Activated naive CD8-positive, alpha-beta T cell treated with anti-CD3 and anti-CD28 coated beads, Interleukin-2, amount 10 ng/mL, durations not matched to agents 7 days and 5 days (primary cell): ENCODE measurements around the gene CTNND2. TPM values are rescaled to one million over a fixed set of nuclear protein-coding genes. Genes with fewer than 3 reads are reported as not detected.
"Not testable (repeated sequence)": the region's sequence is repeated elsewhere in the genome, so short reads cannot be mapped to it uniquely, and the experiment has no call there.

ENCODE experiments used
- ATAC-seq: fragments of 150-1000 bp; cut with Tn5 transposase; one replicate; pipeline ENCODE4 v1.10.0; 2021; ENCODE audit warnings: low read depth, moderate library complexity
- POLR2A ChIA-PET: fragments of 350-600 bp; sonication (Branson Sonifier 250); formaldehyde crosslinking; loops from one replicate; lab custom pipeline; 2021; ENCODE audit warnings: antibody characterized with exemption; lab: Charles Lee
- DNase-seq: peaks from one replicate; pipeline ENCODE4 v3.0.0; 2021
- H3K27ac Mint-ChIP-seq: one replicate; pipeline ENCODE4 v1.8.0; 2022; ENCODE audit warnings: mild to moderate bottlenecking, mixed read lengths
- H3K27me3 Mint-ChIP-seq: one replicate; pipeline ENCODE4 v1.8.0; 2022; ENCODE audit warnings: mild to moderate bottlenecking, moderate library complexity, mixed read lengths
- H3K36me3 Mint-ChIP-seq: one replicate; pipeline ENCODE4 v1.8.0; 2021; ENCODE audit warnings: mild to moderate bottlenecking, mixed read lengths
- H3K4me1 Mint-ChIP-seq: one replicate; pipeline ENCODE4 v1.8.0; 2021; ENCODE audit warnings: mixed read lengths
- H3K4me3 Mint-ChIP-seq: one replicate; pipeline ENCODE4 v1.8.0; 2022; ENCODE audit warnings: mild to moderate bottlenecking, moderate library complexity, mixed read lengths
- H3K9me3 Mint-ChIP-seq: one replicate; pipeline ENCODE4 v1.8.0; 2021; ENCODE audit warnings: mixed read lengths
- total RNA-seq, 2 experiments: library from RNA; stranded (reverse); gene quantifications; one replicate each; pipeline ENCODE4 v1.2.3, GENCODE V29; 2021

Gene CTNND2
- total RNA-seq, 2 experiments from 2014 or later = not detected

DNA sequence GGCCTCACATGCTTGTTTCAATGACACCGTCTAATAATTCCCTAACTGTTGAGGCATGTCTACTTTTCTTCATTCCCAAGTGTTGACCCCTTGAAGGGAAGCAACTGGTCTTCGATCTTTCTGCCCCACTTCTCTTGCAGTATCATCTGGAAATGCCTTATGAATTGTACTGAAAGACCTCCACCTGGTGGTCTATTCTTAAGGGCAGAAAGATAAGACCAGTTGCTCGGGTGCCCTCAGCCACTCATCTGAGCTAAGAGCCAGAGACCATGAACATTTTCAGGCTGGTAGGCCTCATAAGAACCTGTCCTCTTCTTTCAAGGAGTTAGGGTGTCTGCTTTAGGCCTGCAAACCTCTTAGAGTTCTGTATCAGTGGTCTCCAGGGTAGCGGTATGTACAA lies 542.5 kb downstream of the CTNND2 start:
- POLR2A ChIA-PET = no interaction called here
- no peaks in the 10 kb centered on the region for H3K36me3 Mint-ChIP-seq
- H3K9me3 Mint-ChIP-seq = no peaks in the 10 kb centered on the region
- no peak overlapping the region for H3K27ac Mint-ChIP-seq
- no peaks in the 10 kb centered on the region for H3K27me3 Mint-ChIP-seq
- H3K4me1 Mint-ChIP-seq = no peaks in the 10 kb centered on the region
- DNase-seq (no peak), ATAC-seq (no peak)
- H3K4me3 Mint-ChIP-seq = no peak overlapping the region

DNA sequence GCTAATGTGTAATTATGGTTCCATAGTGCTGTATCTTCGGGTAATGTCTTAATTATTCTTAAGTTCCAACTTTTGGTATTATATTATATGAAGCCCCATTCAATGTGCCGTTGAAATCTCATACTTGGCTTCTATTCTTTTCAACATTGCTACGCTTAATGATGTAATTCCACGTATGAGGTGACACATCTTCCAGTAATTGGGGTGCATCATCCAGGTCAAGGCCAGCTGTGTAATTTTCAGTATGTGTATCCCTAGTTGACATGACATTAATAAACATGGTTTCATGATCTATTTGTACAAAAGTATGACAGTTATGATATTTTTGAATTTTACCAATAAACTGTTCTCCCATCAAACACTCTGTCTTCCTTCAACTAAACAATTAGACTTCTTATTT lies 546.3 kb downstream of the CTNND2 start:
- ATAC-seq (no peak), DNase-seq (no peak)
- H3K36me3 Mint-ChIP-seq = no peaks in the 10 kb centered on the region
- H3K27ac Mint-ChIP-seq = no peak overlapping the region
- H3K27me3 Mint-ChIP-seq = no peaks in the 10 kb centered on the region
- POLR2A ChIA-PET = no interaction called here
- H3K4me3 Mint-ChIP-seq = no peak overlapping the region
- no peaks in the 10 kb centered on the region for H3K9me3 Mint-ChIP-seq
- H3K4me1 Mint-ChIP-seq = no peaks in the 10 kb centered on the region

DNA sequence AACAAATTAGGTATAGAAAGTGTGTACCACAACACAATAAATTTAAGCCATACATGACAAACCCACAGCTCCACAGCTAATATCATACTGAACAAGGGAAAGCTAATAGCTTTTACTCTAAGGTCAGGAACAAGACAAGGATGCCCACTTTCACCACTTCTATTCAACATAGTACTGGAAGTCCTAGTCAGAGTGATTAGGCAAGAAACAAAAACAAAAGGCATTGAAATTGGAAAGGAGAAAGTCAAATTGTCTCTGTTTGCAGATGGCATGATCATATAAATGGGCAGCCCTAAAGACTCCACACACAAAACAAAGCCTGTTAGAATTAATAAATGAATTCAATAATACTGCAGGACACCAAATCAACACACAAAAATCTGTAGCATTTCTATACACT lies 548.8 kb downstream of the CTNND2 start:
- Mint-ChIP-seq H3K9me3 (no peaks in the 10 kb centered on the region), H3K4me1 (no peaks in the 10 kb centered on the region), H3K27me3 (no peaks in the 10 kb centered on the region), H3K27ac (no peak overlapping the region), H3K4me3 (no peak overlapping the region), H3K36me3 (no peaks in the 10 kb centered on the region)
- POLR2A ChIA-PET = no interaction called here
- ATAC-seq (no peak), DNase-seq (no peak)

DNA sequence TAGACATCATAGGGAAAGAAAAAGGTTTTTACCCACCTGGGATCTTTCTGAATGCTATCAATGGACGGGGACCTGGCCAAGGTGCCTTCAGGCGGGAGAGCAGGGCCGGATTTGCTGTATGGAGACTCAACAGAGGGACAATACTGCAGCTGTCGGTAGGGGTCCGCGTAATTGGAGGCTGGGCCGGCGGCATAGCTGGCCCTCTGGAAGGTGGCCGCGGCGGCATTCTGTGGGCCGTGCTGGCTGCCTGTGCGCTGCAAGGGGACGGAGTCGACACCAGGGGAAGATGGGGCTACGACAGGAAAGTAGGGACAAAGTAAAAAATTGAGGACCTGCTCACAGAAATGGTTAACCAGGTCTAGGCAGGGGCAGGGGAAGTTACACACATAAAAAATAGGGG lies 557.9 kb downstream of the CTNND2 start:
- no peak for DNase-seq
- ATAC-seq = no peak
- Mint-ChIP-seq H3K27ac (no peak overlapping the region), H3K36me3 (no peaks in the 10 kb centered on the region), H3K4me1 (no peaks in the 10 kb centered on the region), H3K27me3 (peaks cover 6% of the 10 kb centered on the region), H3K4me3 (no peak overlapping the region), H3K9me3 (no peaks in the 10 kb centered on the region)
- POLR2A ChIA-PET = no interaction called here

DNA sequence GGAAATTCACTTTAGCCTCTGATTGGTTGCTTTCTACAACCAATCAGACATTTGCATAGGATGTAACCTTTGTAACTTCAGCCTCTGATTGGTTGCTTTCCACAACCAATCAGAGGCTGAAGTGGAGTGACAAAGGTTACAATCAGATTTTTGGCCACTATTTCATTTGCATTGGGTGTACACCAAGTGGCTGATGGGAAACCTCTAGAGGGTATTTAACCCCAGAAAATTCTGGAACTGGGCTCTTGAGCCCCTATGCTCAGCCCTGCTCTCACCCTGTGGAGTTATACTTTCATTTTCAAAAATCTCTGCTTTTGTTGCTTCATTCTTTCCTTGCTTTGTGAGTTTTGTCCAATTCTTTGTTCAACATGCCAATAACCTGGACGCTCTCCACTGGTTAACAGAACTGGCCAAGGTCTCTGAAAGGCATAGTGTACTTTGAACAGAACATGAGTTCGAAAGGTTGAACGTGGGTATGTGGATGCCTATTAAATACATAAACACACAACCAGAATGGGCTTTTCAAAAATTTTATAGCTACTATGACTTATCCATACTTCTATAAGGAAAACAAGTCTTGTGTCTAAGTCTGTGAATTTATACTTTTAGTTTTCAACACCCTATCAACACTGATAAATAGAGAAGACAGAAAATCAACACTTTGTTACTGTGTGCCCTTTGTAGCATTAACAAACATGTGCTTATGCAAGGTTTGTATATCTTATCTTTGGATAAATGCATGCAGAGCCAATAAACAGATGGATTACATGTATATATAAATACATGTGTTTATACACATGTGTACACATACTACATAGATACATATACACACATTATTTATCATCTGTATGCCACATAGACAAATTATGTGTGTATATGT lies 568.1 kb downstream of the CTNND2 start:
- ATAC-seq = no peak
- POLR2A ChIA-PET = no interaction called here
- Mint-ChIP-seq H3K27ac (no peak overlapping the region), H3K36me3 (no peaks in the 10 kb centered on the region), H3K27me3 (no peaks in the 10 kb centered on the region), H3K4me3 (no peak overlapping the region), H3K4me1 (no peaks in the 10 kb centered on the region), H3K9me3 (no peaks in the 10 kb centered on the region)
- no peak for DNase-seq

DNA sequence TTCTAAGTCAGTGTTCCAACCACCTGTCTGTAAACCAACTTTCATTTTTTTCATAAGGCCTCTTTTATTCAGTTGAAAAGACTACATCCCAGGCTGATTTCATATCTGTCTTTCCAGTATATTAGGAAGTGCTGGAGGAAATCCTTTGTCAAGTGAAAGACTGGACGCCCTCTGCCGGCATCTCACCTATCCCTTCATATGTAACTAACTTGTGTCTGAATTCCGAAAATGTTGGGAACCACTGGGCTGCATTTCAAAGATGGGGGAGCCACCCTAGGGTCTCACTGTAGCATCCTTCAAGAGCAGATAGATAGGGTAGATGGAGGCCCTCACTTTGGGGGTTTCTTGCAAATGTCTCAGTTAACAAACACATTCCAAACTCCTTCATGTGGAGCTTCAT lies 569.8 kb downstream of the CTNND2 start:
- H3K4me3 Mint-ChIP-seq = no peak overlapping the region
- no peaks in the 10 kb centered on the region for H3K4me1 Mint-ChIP-seq
- H3K27ac Mint-ChIP-seq = no peak overlapping the region
- no peaks in the 10 kb centered on the region for H3K9me3 Mint-ChIP-seq
- POLR2A ChIA-PET = no interaction called here
- H3K27me3 Mint-ChIP-seq = no peaks in the 10 kb centered on the region
- H3K36me3 Mint-ChIP-seq = no peaks in the 10 kb centered on the region
- ATAC-seq (no peak), DNase-seq (no peak)

DNA sequence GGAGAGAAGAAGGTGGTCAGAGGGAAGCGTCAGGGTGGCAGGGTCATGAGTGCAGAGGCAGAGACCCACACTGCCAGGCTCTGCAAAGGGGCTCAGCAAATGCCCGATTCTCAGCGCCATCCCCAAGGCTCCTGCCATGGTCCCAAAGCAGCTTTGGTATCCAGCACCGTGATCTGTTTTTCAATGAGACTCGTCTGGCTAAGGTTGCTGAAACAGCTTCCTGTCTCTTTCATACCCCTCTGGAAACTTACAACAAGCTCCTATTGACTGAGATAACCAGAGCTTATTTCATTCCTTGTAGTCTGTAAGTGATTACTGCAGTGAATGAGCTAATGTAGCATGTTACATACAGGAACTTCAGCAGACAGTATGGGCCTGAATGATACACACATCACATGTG lies 574.6 kb downstream of the CTNND2 start:
- Mint-ChIP-seq H3K36me3 (no peaks in the 10 kb centered on the region), H3K4me1 (no peaks in the 10 kb centered on the region), H3K9me3 (no peaks in the 10 kb centered on the region), H3K27ac (no peak overlapping the region), H3K27me3 (no peaks in the 10 kb centered on the region), H3K4me3 (no peak overlapping the region)
- no peak for ATAC-seq
- POLR2A ChIA-PET = no interaction called here
- DNase-seq = no peak

DNA sequence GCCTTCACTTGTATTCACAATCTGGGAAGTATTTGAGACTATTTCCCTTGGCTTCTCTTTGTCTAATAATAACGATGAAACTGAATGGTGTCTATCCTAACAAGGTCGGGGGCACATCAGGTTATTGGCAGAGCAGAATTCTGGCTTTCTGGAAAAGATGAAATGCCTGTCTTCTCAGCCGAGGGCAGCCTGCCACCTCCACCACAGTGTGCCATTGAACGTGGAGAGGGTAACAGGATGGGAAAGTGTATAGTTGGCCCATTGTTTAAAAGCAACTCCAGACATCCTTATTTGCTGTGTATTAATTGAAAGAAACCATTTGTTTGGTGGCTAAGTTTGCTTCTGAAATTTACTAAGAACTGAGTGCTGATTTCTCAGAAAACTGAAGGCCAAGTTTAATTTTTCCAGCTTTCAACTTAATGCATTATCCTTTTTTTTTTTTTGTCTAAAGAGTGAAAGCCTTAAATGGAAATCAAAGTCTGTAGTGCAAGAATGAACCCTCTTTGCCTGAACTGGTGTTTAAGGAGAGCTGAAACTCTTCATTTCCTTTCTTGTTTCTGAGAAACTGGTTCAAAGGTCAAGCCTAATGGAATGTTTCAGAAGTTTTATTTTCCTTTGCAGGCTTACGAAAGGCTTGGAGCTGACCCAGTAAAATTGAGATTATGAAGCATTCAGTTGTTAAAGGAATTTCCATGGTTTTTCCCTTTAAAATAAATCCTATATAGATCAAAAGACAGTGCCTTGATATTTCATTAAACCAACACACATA lies 579.5 kb downstream of the CTNND2 start:
- Mint-ChIP-seq H3K36me3 (no peaks in the 10 kb centered on the region), H3K27me3 (no peaks in the 10 kb centered on the region), H3K9me3 (no peaks in the 10 kb centered on the region), H3K4me1 (no peaks in the 10 kb centered on the region), H3K27ac (no peak overlapping the region), H3K4me3 (no peak overlapping the region)
- POLR2A ChIA-PET = no interaction called here
- no peak for DNase-seq
- ATAC-seq = no peak

DNA sequence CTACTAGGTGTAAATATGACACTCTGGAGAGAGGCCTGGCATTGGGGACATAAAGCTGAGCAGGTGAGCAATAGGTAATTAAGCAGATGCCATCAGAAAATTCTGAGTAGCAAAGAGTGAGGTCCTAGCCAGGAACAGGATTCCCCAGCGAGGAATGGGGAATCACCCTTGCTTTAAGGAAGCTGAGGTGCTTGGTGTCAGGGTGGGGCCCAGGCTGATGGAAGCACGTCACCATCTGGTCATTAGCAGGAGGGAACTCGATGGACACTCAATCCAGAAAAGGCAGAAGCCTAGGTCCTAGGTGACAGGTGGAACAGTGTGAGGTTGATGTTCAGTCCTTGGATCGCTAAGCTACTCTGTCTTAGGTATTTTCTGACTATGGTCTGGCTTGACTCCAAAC lies 580.5 kb downstream of the CTNND2 start:
- ATAC-seq (no peak), DNase-seq (no peak)
- POLR2A ChIA-PET = no interaction called here

DNA sequence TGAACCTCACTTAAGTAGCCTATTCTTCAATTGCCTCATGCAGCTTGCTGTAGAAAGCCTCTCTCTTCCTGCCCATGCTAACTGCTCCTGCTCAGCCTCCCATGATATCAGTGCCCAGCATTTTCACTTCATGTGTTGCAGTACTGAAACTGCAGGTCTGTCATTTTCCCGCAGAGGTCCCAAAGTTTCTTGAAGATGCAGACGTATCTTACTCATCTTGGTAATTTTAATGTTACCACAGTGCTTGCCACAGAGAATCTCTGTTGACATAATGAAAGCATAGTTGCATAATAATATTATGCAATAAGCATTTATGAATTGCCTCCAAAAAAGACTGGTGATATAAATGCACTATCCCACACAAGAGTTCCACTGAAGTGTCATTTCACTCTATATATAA lies 582.1 kb downstream of the CTNND2 start:
- Mint-ChIP-seq H3K9me3 (no peaks in the 10 kb centered on the region), H3K27me3 (no peaks in the 10 kb centered on the region), H3K27ac (no peak overlapping the region), H3K4me3 (no peak overlapping the region), H3K36me3 (no peaks in the 10 kb centered on the region), H3K4me1 (no peaks in the 10 kb centered on the region)
- POLR2A ChIA-PET = no interaction called here
- DNase-seq = no peak
- ATAC-seq = no peak

More for the DNA sequence above, 580.5 kb downstream of the CTNND2 start:
- Mint-ChIP-seq H3K9me3 (no peaks in the 10 kb centered on the region), H3K27ac (no peak overlapping the region), H3K4me1 (no peaks in the 10 kb centered on the region), H3K4me3 (no peak overlapping the region), H3K27me3 (no peaks in the 10 kb centered on the region), H3K36me3 (no peaks in the 10 kb centered on the region)

DNA sequence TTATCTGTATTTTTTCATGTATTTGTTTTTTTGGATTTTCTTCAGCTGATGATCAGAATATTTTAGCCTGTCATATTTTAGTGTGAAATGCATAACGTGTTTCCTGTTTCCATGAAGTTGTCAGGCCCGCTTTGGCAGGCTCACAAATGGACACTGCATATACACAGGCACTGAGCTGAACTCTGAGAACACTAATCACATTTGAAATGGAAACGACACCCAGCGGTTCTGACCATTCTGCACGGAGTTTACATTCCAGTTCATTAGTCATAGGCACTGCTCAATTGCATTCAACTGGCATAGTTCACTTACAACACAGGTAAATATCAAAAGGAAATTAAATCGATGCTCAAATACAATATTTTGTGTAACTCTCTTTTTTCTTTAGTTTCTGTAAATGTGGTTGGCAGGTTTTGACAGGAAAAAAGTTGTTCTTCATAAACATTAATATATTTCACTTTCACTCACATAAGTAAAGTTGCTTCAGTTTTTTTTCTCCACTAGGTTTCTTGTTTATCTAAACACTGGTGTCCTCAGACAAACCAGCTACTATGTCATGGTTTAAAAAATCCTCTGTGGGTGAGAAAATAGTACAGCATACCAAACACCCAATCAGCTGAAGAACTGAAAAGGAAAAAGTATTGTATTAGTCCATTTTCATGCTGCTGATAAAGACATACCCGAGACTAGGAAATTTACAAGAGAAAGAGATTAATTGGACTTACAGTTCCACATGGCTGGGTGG lies 584.2 kb downstream of the CTNND2 start:
- H3K9me3 Mint-ChIP-seq = no peaks in the 10 kb centered on the region
- H3K27me3 Mint-ChIP-seq = no peaks in the 10 kb centered on the region
- H3K4me1 Mint-ChIP-seq = no peaks in the 10 kb centered on the region
- no peak for DNase-seq
- POLR2A ChIA-PET = no interaction called here
- H3K4me3 Mint-ChIP-seq = no peak overlapping the region
- no peak for ATAC-seq
- no peaks in the 10 kb centered on the region for H3K36me3 Mint-ChIP-seq
- H3K27ac Mint-ChIP-seq = no peak overlapping the region

DNA sequence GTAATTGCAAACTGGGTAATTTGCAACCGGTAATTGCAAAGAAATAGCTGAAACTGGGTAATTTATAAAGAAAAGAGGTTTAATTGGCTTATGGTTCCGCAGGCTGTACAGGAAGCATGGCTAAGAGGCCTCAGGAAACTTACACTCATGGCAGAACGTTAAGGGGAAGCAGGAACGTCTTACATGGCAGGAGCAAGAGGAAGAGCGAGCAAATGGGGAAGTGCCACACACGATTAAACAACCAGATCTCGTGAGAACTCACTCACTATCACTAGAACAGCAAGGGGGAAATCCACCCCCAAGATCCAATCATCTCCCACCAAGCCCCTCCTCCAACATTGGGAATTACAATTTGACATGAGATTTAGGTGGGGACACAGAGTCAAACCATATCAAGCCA lies 590.6 kb downstream of the CTNND2 start:
- POLR2A ChIA-PET = not testable (repeated sequence)

DNA sequence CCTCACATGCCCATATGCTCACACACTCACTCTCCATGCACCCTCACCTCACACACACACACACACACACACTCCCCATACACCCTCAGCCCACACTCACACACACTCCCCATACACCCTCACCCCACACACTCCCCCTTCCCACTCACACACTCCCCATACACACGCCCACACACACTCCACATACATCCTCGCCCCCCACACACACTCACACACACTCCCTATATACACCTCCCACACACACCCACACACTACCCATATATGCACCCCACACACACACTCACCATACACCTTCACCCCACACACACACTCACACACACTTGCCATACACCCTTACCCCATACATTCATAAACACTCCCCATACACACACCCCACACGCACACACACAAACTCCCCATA lies 592.5 kb downstream of the CTNND2 start:
- no peaks in the 10 kb centered on the region for H3K9me3 Mint-ChIP-seq
- POLR2A ChIA-PET = no interaction called here
- no peaks in the 10 kb centered on the region for H3K36me3 Mint-ChIP-seq
- H3K4me3 Mint-ChIP-seq = no peak overlapping the region
- DNase-seq = no peak
- H3K4me1 Mint-ChIP-seq = no peaks in the 10 kb centered on the region
- H3K27me3 Mint-ChIP-seq = no peaks in the 10 kb centered on the region
- no peak overlapping the region for H3K27ac Mint-ChIP-seq
- ATAC-seq = no peak

More for the DNA sequence above, 590.6 kb downstream of the CTNND2 start:
- H3K36me3 Mint-ChIP-seq, H3K27me3 Mint-ChIP-seq, ATAC-seq, H3K9me3 Mint-ChIP-seq, H3K27ac Mint-ChIP-seq, H3K4me1 Mint-ChIP-seq, DNase-seq, H3K4me3 Mint-ChIP-seq: not testable (repeated sequence)
